GM19025 (cell line): Measurements from ENCODE around the gene ROM1.
"Not testable (repeated sequence)": the region's sequence is repeated elsewhere in the genome, so short reads cannot be mapped to it uniquely, and the experiment has no call there.

Experiments used
- ATAC-seq: cut with Tn5 transposase; IDR thresholded peaks from one replicate; pipeline ENCODE4 v1.9.1; 2021; ENCODE audit warnings: mild to moderate bottlenecking, low read depth, moderate library complexity; ENCODE audit not compliant: unreplicated experiment

Gene ROM1

DNA sequence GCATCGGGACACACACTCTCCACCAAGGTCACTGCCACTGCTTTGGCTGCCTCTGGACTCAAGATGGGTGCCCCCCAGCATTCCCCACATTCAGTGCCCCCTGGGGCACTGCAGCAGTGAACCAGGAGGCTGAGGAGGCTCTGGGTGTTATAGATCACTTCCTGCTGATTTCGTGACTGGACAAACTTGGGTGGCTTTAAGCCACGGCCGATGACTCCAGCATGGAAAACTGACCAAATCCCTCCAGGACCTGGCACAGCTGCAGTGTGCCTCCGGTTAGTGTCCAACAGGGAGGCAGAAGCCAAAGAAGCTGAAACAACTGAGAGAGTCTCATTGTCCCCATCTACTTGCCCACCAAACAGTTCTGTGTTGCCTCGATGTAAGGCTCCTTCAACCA, 34.5 kb downstream of the ROM1 start:
- no peak for ATAC-seq

DNA sequence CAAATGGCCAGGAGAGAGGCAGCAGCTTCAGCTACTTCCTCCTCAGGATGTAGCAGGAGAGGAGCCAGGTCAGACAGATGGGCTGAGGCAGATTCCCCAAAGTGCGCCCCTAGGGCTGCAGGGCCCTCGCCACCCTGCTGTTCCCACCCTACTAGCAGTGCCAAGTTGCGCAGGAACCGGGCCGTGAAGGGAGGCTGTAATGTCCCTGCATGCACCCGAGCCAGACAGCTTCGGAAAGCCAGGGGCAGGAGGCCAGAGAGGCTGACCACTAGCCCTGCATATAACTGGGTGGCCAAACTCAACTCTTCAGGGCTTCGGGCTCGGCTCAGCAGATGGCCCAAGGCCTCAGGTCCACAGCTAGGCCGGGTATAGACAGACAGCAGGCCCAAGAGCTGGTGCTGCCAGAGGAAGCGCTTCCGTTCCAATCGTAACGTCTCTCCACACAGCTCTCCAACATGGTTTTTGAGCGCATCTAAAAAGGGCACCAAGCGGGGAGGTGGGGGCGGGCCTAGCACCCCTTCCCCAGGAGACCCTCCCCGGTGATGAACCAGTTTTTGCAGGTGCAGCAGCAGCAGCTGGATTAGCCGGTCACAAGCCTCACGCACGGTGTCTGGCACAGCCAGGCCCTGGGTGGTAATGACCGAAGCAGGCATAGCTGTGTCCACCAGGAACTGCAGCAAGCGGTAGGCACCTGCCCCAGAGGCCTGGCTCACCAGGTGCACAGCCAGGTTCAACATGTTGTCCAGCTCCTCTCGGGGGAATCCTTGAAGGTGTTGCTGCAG, 35.3 kb downstream of the ROM1 start:
- no peak for ATAC-seq

DNA sequence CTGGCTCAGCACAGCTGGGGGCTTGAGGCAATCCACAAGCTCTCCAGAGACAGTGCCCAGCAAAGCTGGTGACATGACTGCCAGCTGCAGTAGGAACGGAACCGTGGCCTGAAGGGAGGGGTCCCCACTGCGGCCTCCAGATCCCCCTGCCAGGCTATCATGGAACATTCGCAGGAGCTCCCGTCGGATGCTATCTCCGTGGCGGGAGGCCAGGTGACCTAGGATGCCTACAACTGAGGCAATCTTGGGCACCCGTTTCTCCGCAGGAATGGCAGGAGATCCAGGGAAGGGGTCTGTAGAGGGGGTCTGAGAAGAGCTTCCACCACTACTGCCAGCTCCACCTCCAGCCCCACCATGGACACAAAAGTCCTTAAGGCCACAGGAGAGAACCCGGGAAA, 35.9 kb downstream of the ROM1 start:
- no peak for ATAC-seq

DNA sequence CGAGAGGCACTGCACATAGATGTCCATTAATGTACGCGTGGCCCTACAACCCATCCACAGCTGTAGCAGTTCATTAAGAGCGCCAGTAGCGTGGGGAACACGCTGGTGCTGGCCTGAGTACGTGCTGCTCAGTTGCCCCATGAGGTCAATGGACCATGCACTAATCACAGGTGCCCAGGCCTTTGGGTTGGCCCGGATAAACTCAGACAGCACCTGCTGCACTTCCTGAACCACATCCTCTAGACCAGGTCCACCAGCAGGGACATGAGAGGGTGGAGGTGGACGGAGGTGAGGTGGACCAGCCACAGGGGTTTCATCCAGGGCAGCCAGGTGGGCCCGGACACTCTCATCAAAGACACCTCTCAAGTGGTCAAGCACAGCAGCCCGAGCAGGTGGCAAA, 36.4 kb downstream of the ROM1 start:
- no peak for ATAC-seq

GRCh38 chr11:62650283-62650682, 37.2 kb downstream of the ROM1 start:
- not testable (repeated sequence) for ATAC-seq

DNA sequence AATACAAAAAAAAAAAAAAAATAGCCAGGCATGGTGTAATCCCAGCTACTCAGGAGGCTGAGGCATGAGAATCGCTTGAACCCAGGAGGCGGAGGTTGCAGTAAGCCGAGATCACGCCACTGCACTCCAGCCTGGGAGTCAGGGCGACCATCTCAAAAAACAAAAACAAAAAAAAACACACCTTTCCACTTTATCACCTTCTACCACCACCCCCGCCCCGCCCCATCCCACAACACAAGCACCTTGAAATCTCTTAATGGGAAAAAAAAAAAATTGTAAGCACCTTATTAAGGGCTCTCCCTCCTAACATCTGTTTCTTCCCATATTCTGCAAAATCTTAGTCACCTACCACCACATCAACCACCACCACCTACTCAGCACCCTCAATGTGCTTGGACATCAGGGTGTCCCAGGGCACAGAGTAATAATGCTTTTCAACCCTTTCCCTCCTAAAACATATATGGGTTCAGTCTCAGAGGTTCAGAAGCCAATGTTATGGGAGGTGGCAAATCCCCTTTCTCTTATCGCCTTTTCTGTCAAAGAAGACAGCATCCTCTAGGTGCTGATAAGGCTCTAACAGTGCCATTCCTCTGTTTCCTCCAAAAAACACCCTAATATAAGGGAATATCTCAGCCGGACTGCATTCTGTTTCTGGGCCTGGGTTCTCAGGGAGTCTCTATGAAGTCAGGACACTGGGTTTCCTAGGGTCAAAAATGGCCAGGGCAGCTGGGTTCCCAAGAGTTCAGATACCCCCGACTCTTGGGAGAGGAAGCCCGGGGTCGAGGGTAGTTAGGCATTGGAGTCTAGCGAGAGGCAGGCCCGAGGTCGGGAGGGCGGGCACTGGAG, 39.3 kb downstream of the ROM1 start:
- ATAC-seq = no peak

DNA sequence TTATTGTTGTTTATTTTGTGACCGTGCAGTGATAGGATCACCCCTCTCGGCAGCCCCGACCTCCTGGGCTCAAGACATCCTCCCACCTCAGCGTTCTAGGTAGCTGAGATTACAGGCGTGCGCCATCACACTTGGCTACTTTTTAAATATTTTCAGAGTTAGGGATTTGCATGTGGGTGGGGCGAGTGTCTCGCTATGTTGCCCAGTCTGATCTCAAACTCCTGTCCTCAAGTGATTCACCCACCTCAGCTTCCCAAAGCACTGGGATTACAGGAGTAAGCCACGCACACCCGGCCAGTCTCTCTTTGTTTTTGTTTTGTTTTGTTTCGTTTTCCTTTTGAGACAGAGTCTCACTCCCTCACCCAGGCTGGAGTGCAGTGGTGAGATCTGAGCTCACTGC, 41.2 kb downstream of the ROM1 start:
- no peak for ATAC-seq

DNA sequence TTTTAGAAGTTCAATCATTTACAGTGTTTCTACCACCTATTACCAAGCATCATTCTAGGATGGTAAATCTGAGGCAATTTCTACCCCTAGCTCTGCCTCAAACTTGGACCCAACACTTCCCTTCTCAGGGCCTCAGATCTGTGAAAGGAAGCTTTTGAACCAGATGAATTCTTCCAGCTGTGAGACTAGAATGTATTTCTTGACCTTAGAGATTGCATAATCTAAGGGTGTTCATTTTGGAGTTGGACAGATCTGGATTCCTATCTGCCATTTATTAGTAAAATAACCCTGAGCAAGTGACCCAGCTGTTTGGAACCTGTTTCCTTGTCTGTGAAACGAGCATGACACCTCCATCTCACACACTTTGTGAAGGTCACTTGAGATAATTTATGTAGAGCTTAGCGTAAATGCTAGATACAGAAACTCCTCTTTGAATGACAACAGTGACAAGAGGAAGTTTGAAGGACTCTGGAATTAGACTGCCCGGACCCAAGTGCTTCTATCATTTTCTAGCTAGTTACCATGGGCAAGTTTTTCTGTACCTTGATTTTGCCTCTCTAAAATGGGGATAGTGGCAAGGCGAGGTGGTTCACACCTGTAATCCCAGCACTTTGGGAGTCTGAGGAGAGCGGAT, 43.9 kb downstream of the ROM1 start:
- no peak for ATAC-seq

DNA sequence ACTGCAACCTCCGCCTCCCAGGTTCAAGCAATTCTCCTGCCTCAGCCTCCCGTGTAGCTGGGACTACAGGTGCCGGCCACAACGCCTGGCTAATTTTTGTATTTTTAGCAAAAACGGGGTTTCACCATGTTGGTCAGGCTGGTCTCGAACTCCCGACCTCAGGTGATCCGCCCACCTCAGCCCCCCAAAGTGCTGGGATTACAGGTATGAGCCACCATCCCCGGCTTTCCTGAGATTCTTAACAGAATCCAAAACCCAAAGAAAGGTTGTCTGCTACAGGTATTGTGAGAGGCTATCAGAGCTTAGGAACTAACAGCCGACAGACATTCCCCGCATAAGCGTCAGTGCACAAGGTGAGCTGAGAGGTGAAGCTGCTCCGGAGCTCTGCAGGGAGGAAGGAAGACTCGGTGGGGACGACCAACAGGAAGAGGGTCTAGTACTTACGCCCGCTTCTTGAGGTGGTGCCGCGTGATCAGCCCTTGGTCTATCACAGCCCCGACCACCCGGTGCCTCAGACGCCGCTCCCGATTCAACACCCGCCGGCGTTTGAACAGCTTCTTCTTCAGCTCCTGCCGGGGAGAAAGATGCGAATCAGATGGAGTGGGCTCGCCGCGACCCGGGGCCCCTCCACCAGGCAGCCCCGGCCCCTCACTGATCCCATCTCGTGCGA, 51.5 kb downstream of the ROM1 start:
- ATAC-seq = peak; percentile 12
